GM19351 (cell line): Measurements from ENCODE around the gene FAM81A.
A peak's percentile ranks its signal among the peaks of the same experiment; 100 is the strongest.
"Not testable (repeated sequence)": the region's sequence is repeated elsewhere in the genome, so short reads cannot be mapped to it uniquely, and the experiment has no call there.

Experiments
- ATAC-seq: cut with Tn5 transposase; IDR thresholded peaks from one replicate; pipeline ENCODE4 v1.9.1; 2021; ENCODE audit warnings: mild to moderate bottlenecking, moderate library complexity; ENCODE audit not compliant: unreplicated experiment

FAM81A gene

GRCh38 chr15:59437817-59438624 lies at the start of gene FAM81A:
Gene FAM81A, plus strand, starts transcription at chr15:59438186. Its CDS starts 20,441 bp downstream, at chr15:59458627.
- peak; percentile 85 for ATAC-seq

GRCh38 chr15:59388670-59389069 lies 49.3 kb upstream of the FAM81A start:
- no peak for ATAC-seq

GRCh38 chr15:59392299-59392698 lies 45.7 kb upstream of the FAM81A start:
- ATAC-seq = no peak

GRCh38 chr15:59394166-59394661 lies 43.8 kb upstream of the FAM81A start:
- ATAC-seq = no peak

GRCh38 chr15:59396211-59396610 lies 41.8 kb upstream of the FAM81A start:
- no peak for ATAC-seq

- ATAC-seq = no peak
These were observed 41.3 kb upstream of the FAM81A start for GRCh38 chr15:59396679-59397078.

GRCh38 chr15:59398220-59398619 lies 39.8 kb upstream of the FAM81A start:
- no peak for ATAC-seq

- peak; percentile 86 for ATAC-seq
These were observed 38.4 kb upstream of the FAM81A start for GRCh38 chr15:59399465-59400102.

- ATAC-seq = peak; percentile 28
These were observed 37.7 kb upstream of the FAM81A start for GRCh38 chr15:59400103-59400813.

- ATAC-seq = not testable (repeated sequence)
These were observed 36.7 kb upstream of the FAM81A start for GRCh38 chr15:59401051-59401823.

- no peak for ATAC-seq
These were observed 36.0 kb upstream of the FAM81A start for GRCh38 chr15:59401824-59402569.

- ATAC-seq = no peak
These were observed 32.9 kb upstream of the FAM81A start for GRCh38 chr15:59405079-59405478.

GRCh38 chr15:59406446-59406845 lies 31.5 kb upstream of the FAM81A start:
- ATAC-seq = peak; percentile 67

GRCh38 chr15:59407946-59408345 lies 30.0 kb upstream of the FAM81A start:
- no peak for ATAC-seq

GRCh38 chr15:59410391-59410896 lies 27.5 kb upstream of the FAM81A start:
- ATAC-seq = no peak

GRCh38 chr15:59413577-59413976 lies 24.4 kb upstream of the FAM81A start:
- ATAC-seq = no peak

GRCh38 chr15:59416816-59417215 lies 21.2 kb upstream of the FAM81A start:
- no peak for ATAC-seq

- no peak for ATAC-seq
These were observed 18.8 kb upstream of the FAM81A start for GRCh38 chr15:59419170-59419569.

- no peak for ATAC-seq
These were observed 17.9 kb upstream of the FAM81A start for GRCh38 chr15:59420108-59420507.
